ENCODE results near the gene DHX58. TPM values are rescaled to one million over a fixed set of nuclear protein-coding genes. Genes with fewer than 3 reads are reported as not detected.

The DHX58 gene
- polyA plus RNA-seq, 1 of the 3 experiments (the other 2 are of a cell fraction), result 1.2 TPM

DNA sequence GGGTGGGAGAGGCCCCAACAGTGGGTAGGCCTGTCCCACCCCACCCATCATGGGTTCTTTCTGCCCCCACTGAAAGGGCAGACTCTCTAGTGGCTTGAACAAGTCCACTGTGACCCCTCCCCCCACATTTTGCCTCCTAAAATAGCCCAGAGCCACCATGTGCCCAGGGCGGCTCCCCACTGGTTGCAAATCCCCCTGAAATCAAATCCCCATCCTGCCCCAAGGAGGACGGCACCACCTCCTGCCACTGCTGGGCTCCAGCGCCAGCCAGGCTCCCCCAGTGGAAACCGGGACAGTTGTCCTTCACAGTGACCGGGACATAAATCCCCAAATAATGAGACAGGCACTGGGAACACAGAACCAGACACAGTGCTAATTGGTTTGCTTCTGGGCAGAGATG lies 34.8 kb downstream of the DHX58 start:
- no peaks in the 10 kb centered on the region for H3K9me2 ChIP-seq
- no peaks in the 10 kb centered on the region for H3K36me3 ChIP-seq (replicated peaks in 1 of 2; ENCODE audit: control insufficient read depth in 1 of 2, insufficient read depth in 2 of 2, low read length in 1 of 2)
- ChIA-PET CTCF (interaction anchor here (1.4 to 2.0 kb wide), 2 partner anchors 10 to 24 kb away, joined by 7 to 9 read pairs; no protein-coding TSS in a partner anchor), POLR2A (no interaction called here)
- no peak overlapping the region for H3K4me2 ChIP-seq
- no peak overlapping the region for H2AFZ ChIP-seq (ENCODE audit: low read depth)
- H3K9ac ChIP-seq, result no peak overlapping the region
- peaks cover 6% of the 10 kb centered on the region for H3F3A ChIP-seq (replicated peaks; ENCODE audit: insufficient read depth)
- H3K27me3 ChIP-seq (ENCODE audit: insufficient read depth), result no peaks in the 10 kb centered on the region
- TF ChIP-seq MXI1 (IDR thresholded peaks at IDR 0.05; ENCODE audit: low read depth, low read length) (no peak), SMC3 (IDR thresholded peaks at IDR 0.05; ENCODE audit: low read depth, low read length) (no peak), EZH2phosphoT487 (IDR thresholded peaks at IDR 0.05; ENCODE audit: borderline replicate concordance, low read depth) (no peak), TAF1 (IDR thresholded peaks at IDR 0.05; ENCODE audit: borderline replicate concordance, low read depth, low read length) (no peak), FOXM1 (IDR thresholded peaks at IDR 0.05; ENCODE audit: low read depth) (no peak), NFIC (IDR thresholded peaks at IDR 0.05; ENCODE audit: borderline replicate concordance) (no peak), REST (IDR thresholded peaks at IDR 0.05; ENCODE audit: low read depth, low read length) (no peak), PBX3 (IDR thresholded peaks at IDR 0.05) (no peak), RAD21 (IDR thresholded peaks at IDR 0.05; ENCODE audit: low read length) (no peak), RCOR1 (IDR thresholded peaks at IDR 0.05; ENCODE audit: low read length) (no peak)
- TF ChIP-seq, protein P1, sequence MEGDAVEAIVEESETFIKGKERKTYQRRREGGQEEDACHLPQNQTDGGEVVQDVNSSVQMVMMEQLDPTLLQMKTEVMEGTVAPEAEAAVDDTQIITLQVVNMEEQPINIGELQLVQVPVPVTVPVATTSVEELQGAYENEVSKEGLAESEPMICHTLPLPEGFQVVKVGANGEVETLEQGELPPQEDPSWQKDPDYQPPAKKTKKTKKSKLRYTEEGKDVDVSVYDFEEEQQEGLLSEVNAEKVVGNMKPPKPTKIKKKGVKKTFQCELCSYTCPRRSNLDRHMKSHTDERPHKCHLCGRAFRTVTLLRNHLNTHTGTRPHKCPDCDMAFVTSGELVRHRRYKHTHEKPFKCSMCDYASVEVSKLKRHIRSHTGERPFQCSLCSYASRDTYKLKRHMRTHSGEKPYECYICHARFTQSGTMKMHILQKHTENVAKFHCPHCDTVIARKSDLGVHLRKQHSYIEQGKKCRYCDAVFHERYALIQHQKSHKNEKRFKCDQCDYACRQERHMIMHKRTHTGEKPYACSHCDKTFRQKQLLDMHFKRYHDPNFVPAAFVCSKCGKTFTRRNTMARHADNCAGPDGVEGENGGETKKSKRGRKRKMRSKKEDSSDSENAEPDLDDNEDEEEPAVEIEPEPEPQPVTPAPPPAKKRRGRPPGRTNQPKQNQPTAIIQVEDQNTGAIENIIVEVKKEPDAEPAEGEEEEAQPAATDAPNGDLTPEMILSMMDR (IDR thresholded peaks at IDR 0.05), result no peak
- H4K20me1 ChIP-seq (ENCODE audit: insufficient read depth), result no peaks in the 10 kb centered on the region
- no peak overlapping the region for H3K4me3 ChIP-seq (ENCODE audit: low read depth in 2 of 2, low read length in 1 of 2)
- H3K9me3 ChIP-seq, result no peaks in the 10 kb centered on the region
- no peak overlapping the region for H3K27ac ChIP-seq (ENCODE audit: low read depth in 2 of 2, low read length in 1 of 2)
- DNase-seq, result no peak
- no peaks in the 10 kb centered on the region for H3K4me1 ChIP-seq (ENCODE audit: control insufficient read depth in 1 of 2, insufficient read depth in 2 of 2, low read depth in 1 of 2, low read length in 1 of 2)
- 83% methylated on average over 5 of the region's 5 CpGs for WGBS (ENCODE audit: low lambda C conversion rate)
- H3K79me2 ChIP-seq (ENCODE audit: insufficient read depth), result no peaks in the 10 kb centered on the region

Measured in SK-N-SH (cell line).